Stimulated activated CD4-positive, alpha-beta T cell treated with anti-CD3 and anti-CD28 coated beads, Interleukin-4, amount 100 ng/mL, for 48 hours (primary cell): ENCODE data around the gene PTPN20.
A peak's percentile ranks its signal among the peaks of the same experiment; 100 is the strongest.
"Not testable (repeated sequence)": the region's sequence is repeated elsewhere in the genome, so short reads cannot be mapped to it uniquely, and the experiment has no call there.

Experiments
- DNase-seq, 2 donors: peaks; one replicate each; pipeline ENCODE4 v3.0.0-alpha.2; 2020; ENCODE audit warnings: low read depth in 2 of 2

Gene PTPN20, protein sequence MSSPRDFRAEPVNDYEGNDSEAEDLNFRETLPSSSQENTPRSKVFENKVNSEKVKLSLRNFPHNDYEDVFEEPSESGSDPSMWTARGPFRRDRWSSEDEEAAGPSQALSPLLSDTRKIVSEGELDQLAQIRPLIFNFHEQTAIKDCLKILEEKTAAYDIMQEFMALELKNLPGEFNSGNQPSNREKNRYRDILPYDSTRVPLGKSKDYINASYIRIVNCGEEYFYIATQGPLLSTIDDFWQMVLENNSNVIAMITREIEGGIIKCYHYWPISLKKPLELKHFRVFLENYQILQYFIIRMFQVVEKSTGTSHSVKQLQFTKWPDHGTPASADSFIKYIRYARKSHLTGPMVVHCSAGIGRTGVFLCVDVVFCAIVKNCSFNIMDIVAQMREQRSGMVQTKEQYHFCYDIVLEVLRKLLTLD

DNA sequence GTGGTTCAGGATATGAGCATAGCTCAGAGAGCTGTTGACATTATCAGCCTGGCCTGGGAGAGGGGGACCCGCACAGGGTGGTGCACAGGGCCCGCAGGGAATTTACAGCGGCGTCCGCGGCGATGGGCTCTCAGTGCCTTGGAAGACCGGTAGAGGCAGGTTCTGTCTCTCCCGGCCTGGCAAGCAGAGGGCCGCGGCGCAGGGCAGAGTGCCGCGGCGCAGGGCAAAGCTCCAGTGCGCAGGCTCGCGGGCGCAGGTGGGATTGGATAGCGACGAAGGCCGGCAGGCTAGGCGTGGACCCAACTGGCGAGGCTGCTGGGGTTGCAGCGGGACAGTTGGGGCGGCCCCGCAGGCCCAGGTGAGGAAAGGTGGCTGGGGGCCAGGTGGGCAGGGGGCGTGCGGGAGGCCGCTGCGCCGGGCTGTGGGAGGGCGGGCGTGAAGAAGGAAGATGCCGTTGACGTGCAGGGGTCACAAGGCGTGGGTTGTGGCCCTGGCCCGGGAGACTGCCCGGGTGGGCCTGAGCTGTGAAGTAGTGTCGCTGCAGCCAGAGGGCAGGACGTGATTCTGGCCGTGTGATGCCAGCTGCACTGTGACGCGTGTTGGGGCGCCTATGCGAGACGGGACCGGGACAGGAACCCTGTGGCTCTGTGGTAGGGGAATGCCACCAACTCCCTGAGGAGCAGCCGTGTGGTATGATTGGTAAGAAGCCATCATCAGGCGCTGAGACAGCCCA lies at the start of gene PTPN20:
PTPN20 (plus strand) TSS at position 285 of the 733 bp plus-strand sequence. CDS start 21,072 bp downstream, outside the sequence.
- DNase-seq = not testable (repeated sequence)

GRCh38 chr10:46869716-46870115 lies 41.5 kb upstream of the PTPN20 start:
- not testable (repeated sequence) for DNase-seq

DNA sequence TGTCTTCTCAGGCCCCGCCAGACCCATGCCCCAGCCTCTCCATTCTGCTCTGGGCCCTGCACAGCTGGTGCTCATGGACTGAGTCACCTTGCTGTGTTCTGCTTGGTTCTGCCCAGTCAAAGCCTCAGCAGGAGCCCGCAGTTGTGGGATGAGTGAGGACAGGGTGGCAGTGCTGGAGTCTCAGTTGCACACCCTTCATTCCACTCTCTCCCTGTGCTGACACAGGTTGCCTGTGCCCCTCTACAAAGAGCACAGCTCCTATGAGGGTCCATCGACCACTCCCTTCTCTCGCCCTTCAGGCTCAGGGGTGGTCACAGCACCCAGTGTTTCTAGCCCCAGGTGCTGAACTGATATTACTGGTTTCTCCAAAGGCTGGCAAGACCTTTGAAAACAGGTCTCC lies 39.6 kb upstream of the PTPN20 start:
- not testable (repeated sequence) for DNase-seq

GRCh38 chr10:46875304-46875703 lies 35.9 kb upstream of the PTPN20 start:
- not testable (repeated sequence) for DNase-seq

DNA sequence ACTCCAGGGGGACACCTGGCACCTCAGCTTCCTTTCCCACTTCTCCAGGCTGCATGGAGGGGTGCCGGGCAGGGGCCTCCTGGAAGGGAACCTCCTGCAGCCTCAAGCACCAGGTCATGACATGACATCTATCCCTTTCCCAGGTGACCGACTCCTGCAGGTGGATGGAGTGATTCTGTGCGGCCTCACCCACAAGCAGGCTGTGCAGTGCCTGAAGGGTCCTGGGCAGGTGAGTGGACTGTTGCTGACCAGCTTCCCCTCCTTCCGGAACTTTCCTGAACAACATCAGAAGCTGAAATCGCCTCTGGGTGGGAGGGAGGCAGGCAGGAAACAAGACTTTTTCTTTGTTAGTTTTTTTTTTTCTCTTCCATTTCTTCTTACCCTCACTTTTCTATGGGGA lies 34.5 kb upstream of the PTPN20 start:
- DNase-seq = not testable (repeated sequence)

DNA sequence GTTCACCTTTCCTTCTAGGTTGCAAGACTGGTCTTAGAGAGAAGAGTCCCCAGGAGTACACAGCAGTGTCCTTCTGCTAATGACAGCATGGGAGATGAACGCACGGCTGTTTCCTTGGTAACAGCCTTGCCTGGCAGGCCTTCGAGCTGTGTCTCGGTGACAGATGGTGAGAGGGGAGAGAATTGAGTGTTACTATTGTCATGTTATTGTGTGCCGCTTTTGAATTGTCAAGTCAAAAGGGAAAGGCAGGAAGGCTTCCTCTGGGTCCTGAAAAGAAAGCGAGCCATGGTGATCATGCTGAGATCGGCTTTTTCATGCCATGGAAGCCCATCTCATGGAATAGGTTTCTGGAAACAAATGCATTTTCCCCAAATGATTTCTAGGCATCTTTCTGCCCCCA lies 32.5 kb upstream of the PTPN20 start:
- not testable (repeated sequence) for DNase-seq

DNA sequence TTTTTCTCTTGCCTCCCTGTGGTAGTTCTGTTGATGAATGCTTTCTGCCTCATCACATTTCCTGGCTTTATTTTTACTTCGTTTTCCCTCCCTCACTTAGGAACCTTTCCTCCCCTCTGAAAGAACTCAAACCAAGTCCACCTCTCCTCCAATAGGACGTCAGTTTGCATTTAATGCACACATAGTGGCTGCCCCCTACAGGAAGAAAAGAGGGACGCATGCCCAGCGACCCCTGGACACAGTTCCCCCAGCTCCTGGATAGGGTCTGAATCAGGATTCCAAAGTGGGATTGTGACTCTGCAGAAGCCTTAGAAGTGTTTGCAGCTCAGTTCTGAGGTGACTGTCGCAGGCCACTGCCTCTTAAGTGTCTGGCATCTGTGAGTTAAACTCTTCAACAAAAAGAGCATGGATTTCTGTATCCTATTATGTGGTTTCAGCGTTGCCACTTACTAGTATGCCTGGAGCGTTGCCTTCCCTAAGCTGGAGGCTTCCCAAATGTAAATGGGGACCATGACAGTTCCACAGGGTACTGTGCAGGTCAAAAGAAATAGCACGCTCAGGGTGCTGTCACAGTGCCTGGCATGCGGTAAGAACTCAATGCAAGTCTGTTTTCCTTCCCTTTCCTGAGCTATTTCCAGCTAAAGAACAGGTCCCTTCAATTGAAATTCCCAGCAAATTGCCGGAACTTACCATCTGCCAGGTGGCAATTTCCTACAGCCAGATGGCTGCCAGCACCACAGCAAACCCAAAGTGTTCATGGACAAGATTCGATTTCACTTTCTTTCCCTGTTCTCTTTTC lies 20.2 kb upstream of the PTPN20 start:
- DNase-seq = peak; percentile 9 to 12

DNA sequence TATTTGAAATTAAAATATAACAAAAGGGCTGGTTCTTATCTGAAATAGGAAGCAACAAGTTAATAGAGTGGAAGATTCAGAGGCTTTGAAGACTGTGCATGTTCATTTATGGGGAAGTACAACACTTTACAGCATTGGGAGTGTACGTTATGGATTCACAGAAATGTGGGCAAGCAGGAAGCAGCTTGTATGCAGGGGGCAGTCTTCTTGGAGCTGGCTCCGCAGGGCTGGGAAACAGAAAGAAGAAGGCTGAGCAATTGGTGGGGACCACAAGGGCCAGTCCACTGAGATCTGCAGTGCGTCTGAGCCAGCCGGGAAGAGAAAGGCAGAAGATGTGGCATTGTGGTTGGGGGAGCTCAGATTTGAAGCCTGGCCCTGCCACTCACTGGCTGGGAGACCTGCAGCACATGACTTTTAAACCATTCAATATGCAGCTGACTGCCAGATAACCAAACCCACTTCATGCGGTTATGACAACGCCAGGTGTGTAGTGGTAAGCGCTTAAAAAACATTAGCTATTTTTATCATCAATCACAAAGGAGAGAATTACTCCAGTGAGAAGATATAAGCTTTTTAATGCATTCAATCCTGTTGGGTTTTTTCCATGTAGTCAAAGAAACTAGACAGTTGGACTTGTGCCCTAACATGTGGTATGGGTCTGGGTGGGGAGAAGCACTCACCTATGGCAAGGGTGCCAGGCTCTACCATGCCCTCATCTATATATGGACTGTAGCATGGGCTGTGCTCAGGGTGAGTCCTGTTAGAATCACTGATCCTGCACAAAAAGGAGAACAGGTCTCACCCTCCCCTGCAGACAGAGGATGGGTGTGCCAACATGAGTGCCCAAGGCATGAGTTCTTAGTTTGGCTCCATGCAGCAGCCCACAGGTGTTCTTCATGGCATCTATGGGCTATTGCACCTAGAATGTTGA lies 14.2 kb upstream of the PTPN20 start:
- not testable (repeated sequence) for DNase-seq

- DNase-seq = not testable (repeated sequence)
These were observed 10.0 kb upstream of the PTPN20 start for GRCh38 chr10:46901247-46901646.

GRCh38 chr10:46903874-46904273 lies 7.4 kb upstream of the PTPN20 start:
- DNase-seq = not testable (repeated sequence)

GRCh38 chr10:46906359-46906758 lies 4.9 kb upstream of the PTPN20 start:
- not testable (repeated sequence) for DNase-seq

DNA sequence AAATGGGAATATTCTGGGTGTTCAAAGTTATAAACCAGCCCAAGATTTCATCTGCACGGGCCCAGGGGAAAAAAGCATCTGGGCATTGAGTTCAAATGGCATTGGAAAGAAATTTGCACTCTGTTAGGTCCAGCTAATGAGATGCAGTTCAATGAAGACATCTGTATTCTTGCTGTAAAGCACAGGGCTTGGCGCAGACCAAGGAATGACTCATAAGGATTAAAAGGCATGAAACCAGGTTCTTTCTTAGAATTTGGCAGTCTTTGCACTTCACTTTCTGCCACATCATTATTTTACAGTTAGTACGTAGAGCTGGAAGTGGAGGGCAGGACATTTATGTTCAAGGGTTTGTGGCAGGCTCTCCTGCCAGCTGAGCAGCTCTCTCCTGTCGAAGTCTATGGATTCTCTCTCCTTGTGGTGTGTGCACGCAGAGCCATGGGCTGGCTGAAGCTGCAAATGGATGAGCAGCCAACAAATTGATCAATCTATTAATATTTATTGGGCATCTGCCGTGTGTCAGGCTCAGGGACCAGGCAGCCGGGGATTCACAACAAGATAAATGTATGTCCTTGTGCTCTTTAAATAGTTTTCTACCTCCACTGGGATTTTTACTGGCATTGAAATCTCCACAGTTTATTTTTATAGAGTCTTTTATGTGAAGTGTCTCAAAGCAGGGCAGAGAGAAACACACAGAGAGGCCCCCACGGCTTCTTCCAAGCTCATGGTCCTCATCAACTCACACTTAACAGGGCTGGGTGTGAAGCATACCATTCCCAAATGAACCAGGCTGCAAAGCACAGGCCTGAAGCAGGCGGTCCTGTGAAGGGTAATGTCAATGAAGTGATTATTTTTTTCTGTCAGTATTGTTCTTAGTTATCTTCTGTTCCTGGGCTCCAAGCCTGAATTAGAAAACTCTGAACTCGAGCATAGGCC lies 3.8 kb upstream of the PTPN20 start:
- not testable (repeated sequence) for DNase-seq

- not testable (repeated sequence) for DNase-seq
These were observed 11.3 kb downstream of the PTPN20 start for GRCh38 chr10:46922498-46922897.

DNA sequence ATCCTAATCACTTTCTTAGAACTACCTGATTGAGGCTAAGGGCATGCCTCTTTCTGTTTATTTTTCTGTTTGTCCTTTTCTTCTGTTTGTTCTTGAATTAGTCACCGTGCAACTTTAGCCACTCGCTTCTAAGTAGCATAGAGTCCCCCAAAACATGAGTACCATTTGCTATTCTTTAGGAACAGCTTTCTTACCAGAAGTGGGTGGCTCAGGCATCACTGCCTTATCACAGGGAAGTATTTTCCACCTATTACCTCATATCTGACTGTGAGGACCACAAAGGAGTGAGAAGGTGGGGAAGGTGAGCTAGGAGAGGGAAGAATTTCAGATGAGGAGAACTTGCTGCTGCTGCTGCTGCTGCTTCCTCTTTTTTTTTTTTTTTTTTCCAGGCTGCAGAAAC lies 13.9 kb downstream of the PTPN20 start:
- not testable (repeated sequence) for DNase-seq

DNA sequence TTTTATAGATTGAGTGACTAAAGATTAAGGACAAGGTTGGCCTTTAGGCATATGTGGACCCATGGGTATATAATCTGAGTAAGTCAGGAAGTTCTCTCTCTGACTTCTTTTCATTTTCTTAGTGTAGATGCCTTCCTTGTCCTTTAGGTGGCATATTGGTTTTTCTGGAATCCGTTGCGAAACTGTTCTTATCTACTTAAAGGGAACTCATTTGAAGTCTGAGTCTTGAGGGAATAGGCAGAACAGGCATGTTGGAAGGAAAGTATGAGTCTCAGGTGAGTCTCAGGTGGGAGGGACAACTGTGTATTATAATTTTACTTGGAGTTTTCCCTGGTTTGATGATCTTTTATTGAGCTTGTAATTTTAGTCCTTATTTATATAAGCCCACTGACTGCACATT lies 14.6 kb downstream of the PTPN20 start:
- not testable (repeated sequence) for DNase-seq

- not testable (repeated sequence) for DNase-seq
These were observed 17.6 kb downstream of the PTPN20 start for GRCh38 chr10:46928810-46929209.

GRCh38 chr10:46932383-46932782 lies 21.2 kb downstream of the PTPN20 start:
- DNase-seq = not testable (repeated sequence)

DNA sequence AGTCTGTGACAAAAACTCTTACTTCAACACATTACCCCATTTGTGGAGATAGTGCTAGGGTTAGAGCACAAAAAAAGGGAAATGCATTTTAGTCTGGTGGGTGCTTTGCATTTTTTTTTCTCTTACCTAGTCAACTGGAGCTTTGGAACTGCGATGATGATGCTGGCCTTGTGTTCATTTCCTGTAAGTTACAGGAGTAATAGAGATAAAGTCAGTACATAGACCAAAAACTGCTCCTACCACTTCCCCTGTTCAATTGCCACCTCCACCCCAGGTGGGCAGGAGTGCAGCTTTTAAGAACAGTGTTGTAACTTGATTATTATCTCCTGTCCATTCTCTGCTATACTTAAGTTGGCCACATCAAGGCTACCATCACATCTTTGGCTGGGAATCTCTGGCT lies 29.9 kb downstream of the PTPN20 start:
- DNase-seq = not testable (repeated sequence)

DNA sequence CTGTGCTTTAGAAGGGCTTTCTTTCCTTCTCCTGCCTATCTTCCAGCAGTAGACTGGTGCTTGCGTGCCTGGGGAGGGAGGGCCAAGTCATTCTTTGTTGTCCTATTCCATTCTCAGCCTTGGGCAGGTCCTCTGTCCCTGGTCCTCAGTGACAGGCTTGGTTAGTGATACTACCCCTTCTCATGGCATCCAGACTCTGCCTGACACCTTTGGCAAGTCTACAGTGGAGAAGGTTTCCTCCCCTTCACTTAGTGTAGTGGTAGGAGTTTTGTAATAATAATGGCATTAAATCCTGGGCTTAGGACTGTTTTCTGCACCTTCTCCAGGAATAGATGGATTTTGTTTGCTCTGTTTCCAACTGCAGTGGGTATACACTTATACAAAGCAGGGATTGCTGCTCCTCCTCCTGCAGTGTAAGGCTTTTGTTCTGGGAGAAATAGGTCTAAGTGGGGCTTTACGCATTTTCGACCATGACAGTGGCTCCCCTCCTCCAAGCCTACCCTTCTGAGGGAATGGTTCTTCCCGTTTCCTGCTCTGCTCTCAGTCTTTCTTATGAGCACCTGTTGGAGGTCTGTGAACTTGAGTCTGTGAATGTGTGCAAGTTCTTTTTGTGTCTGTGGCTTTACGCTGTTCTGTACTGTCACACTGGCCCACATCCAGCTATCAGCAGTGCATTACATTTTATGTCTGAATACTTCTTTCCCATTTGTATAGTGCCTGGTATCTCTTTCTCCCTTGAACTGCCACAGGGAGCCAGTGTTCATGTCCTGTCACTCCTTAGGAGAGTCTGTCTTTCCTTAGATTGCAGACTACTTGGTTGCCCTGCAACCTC lies 37.7 kb downstream of the PTPN20 start:
- DNase-seq = not testable (repeated sequence)
